Naive thymus-derived CD8-positive, alpha-beta T cell (primary cell): ENCODE data around the gene WDR89. TPM values are rescaled to one million over a fixed set of nuclear protein-coding genes. Genes with fewer than 3 reads are reported as not detected.

ENCODE experiments used
- polyA plus RNA-seq, 3 donors: library from polyadenylated mRNA; unstranded; fragments of 300-500 nt; fragmentation: Illumina TruSeq; gene quantifications; one replicate each; pipeline ENCODE4 v1.2.3, GENCODE V29; 2021
- total RNA-seq, 8 experiments: library from RNA in 2 of 8; stranded (reverse) in 2 of 8; gene quantifications; one replicate each; pipeline ENCODE4 v1.2.3 and lab custom pipeline; 2021 to 2026

Gene WDR89
- total and polyA plus RNA-seq, 5 experiments from 2014 or later, result 18.7 to 41.4 (median 21.6) TPM

Other genes with a start within 250 kb of the WDR89 start
- 10 to 100 TPM; 37.5 to 39.5 TPM for gene PPP2R5E, start 98.5 kb downstream of the WDR89 start, total RNA-seq
- 10 to 100 TPM; 32.3 to 33.3 (median 32.8) TPM for gene PPP2R5E, start 98.5 kb downstream of the WDR89 start, polyA plus RNA-seq
- 10 to 100 TPM; 16.4 to 16.6 TPM for gene SGPP1, start 86.2 kb upstream of the WDR89 start, total RNA-seq
- 10 to 100 TPM in 2 of 3 donors, 1 to 10 TPM in 1; 9.2 to 14.5 (median 11.3) TPM for gene SGPP1, start 86.2 kb upstream of the WDR89 start, polyA plus RNA-seq
- gene SYNE2, start 211.1 kb upstream of the WDR89 start, total RNA-seq, result 100 to 1,000 TPM; 113 to 116 TPM
- 10 to 100 TPM; 15.7 to 25.9 (median 16.1) TPM for gene SYNE2, start 211.1 kb upstream of the WDR89 start, polyA plus RNA-seq